AG09309 (cell line): Measurements from ENCODE around the gene ME1.

Source experiments
- DNase-seq: peaks from one replicate; pipeline ENCODE4 v3.0.0-alpha.2; 2010; ENCODE audit warnings: low read depth
- H3K4me3 ChIP-seq: 2 replicates; pipeline ENCODE4 v1.5.1; 2011; ENCODE audit warnings: mild to moderate bottlenecking, low read depth, low read length, moderate library complexity; ENCODE audit not compliant: control insufficient read depth
- CTCF ChIP-seq: IDR thresholded peaks from 2 replicates; pipeline ENCODE4 v1.5.1; 2011; ENCODE audit warnings: mild to moderate bottlenecking, low read depth, low read length, inconsistent platforms; ENCODE audit not compliant: insufficient read depth, control insufficient read depth; ENCODE audit errors: missing control alignments

Gene ME1

GRCh38 chr6:83470587-83470986 lies 39.7 kb upstream of the ME1 start:
- no peak for DNase-seq
- no peak for TF ChIP-seq CTCF
- no peak overlapping the region for H3K4me3 ChIP-seq

- no peak for TF ChIP-seq CTCF
- H3K4me3 ChIP-seq: no peak overlapping the region
- no peak for DNase-seq
Measured at GRCh38 chr6:83470001-83470400, 39.1 kb upstream of the ME1 start.

GRCh38 chr6:83467620-83468036 lies 36.8 kb upstream of the ME1 start:
- H3K4me3 ChIP-seq: no peak overlapping the region
- no peak for TF ChIP-seq CTCF
- no peak for DNase-seq

- no peak overlapping the region for H3K4me3 ChIP-seq
- no peak for TF ChIP-seq CTCF
- no peak for DNase-seq
Measured at GRCh38 chr6:83466328-83466727, 35.5 kb upstream of the ME1 start.

GRCh38 chr6:83464381-83465140 lies 33.7 kb upstream of the ME1 start:
- no peak for TF ChIP-seq CTCF
- no peak for DNase-seq

GRCh38 chr6:83463886-83464285 lies 33.0 kb upstream of the ME1 start:
- no peak overlapping the region for H3K4me3 ChIP-seq
- no peak for DNase-seq
- TF ChIP-seq CTCF: no peak

More at GRCh38 chr6:83464381-83465140, 33.7 kb upstream of the ME1 start:
- H3K4me3 ChIP-seq: no peak overlapping the region
